ENCODE data around the gene OBP2B.

DNA sequence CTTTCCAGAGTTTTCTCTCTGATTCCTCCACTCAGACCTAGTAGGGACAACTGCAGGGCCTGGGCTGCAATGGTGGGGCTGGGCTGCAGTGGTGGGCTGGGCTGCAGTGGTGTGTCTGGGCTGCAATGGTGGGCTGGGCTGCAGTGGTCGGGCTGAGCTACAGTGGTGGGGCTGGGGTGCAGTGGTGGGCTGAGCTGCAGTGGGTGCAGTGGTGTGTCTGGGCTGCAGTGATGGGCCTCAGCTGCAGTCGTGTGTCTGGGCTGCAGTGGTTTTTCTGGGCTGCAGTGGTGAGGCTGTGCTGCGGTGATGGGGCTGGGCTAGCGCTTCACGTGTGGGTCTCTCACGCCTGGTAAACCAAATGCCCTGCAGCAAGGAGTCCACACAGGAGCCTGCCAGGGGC, 38.6 kb upstream of the OBP2B start:
- no peak for TF ChIP-seq POLR2A (IDR thresholded peaks at IDR 0.05)
- TF ChIP-seq, protein P1, sequence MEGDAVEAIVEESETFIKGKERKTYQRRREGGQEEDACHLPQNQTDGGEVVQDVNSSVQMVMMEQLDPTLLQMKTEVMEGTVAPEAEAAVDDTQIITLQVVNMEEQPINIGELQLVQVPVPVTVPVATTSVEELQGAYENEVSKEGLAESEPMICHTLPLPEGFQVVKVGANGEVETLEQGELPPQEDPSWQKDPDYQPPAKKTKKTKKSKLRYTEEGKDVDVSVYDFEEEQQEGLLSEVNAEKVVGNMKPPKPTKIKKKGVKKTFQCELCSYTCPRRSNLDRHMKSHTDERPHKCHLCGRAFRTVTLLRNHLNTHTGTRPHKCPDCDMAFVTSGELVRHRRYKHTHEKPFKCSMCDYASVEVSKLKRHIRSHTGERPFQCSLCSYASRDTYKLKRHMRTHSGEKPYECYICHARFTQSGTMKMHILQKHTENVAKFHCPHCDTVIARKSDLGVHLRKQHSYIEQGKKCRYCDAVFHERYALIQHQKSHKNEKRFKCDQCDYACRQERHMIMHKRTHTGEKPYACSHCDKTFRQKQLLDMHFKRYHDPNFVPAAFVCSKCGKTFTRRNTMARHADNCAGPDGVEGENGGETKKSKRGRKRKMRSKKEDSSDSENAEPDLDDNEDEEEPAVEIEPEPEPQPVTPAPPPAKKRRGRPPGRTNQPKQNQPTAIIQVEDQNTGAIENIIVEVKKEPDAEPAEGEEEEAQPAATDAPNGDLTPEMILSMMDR (IDR thresholded peaks at IDR 0.05) = no peak
- no peak for TF ChIP-seq POLR2AphosphoS5 (IDR thresholded peaks at IDR 0.05)
- no peak for TF ChIP-seq EP300 (IDR thresholded peaks at IDR 0.05)
